Activated T-helper 1 cell treated with anti-CD3 and anti-CD28 coated beads, Interleukin-2, amount 50 U/mL, for 16 hours (primary cell): ENCODE data around the gene CSTF2T.

Experiments
- DNase-seq, 2 donors: peaks; one replicate each; pipeline ENCODE4 v3.0.0-alpha.2; 2020; ENCODE audit warnings: low read depth in 1 of 2, low spot score in 1 of 2

The CSTF2T gene

DNA sequence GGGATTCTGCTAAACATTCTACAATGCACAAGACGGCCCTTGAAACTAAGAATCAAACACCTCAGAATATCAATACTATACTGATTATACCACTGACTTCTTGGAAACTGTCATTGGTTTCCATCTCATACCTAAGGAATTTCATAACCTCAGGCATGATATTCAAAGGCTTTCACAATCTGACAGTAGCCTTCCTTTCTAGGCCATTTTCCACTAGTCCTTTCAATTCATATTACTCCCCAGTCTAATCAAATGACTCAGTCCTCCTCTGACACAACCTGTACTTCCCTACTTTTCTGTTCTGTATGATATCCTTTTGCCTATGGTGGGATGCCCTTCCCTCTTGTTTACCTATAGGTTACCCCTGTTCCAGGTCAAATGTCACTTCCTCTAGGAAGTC, 48.3 kb downstream of the CSTF2T start:
- DNase-seq: no peak

DNA sequence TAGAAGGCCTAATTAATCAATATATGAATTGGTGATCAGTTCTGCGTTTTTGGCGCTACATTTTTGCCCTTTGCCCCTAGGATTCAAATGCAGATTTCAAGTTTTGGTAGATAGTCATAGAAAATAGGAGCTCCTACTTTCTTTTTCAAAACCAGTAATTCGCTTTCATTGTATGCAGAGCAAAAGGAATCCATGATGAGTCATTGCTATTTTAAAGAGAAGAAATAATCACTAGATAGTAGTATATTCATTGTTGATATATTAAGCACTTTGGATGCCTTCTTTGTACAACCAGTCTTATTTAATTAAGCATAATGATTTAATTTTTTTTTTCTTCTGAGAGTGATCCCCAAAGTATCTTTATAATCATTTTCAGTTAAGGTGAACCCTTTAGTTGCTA, 50.3 kb downstream of the CSTF2T start:
- DNase-seq: no peak
